HepG2 (cell line): Measurements from ENCODE around the gene USP20. TPM values are rescaled to one million over a fixed set of nuclear protein-coding genes. Genes with fewer than 3 reads are reported as not detected.

Experiments used
- ATAC-seq: fragments of 200-7000 bp; cut with Tn5 transposase; 3 replicates; pipeline ENCODE4 v1.9.1; 2020; ENCODE audit warnings: mild to moderate bottlenecking, moderate library complexity
- BruUV-seq: library from RNA; stranded (reverse); fragments of 400-500 nt; replicated peaks from 2 replicates; lab custom pipeline; 2021; lab: Mats Ljungman, UMichigan
- CTCF ChIA-PET: fragments of 300-600 bp; formaldehyde crosslinking; extraction: SDS; loops from one replicate; lab custom pipeline; 2021; ENCODE audit warnings: low total read pairs, inconsistent platforms, low intra/inter-chr PET ratio; lab: Yijun Ruan, JAX
- POLR2A ChIA-PET: fragments of 350-600 bp; sonication (Branson Sonifier 250); formaldehyde crosslinking; loops from one replicate; lab custom pipeline; 2020; ENCODE audit warnings: antibody characterized with exemption, inconsistent platforms; lab: Yijun Ruan, JAX
- DNase-seq: peaks from one replicate; pipeline ENCODE4 v3.0.0-alpha.2; 2015; ENCODE audit warnings: low spot score
- FAIRE-seq: peaks from 3 replicates; lab custom pipeline; 2011; peaks lifted over from hg19 to GRCh38; lab: Jason Lieb, UNC
- H2AFZ ChIP-seq: one replicate; pipeline ENCODE4 v1.6.1; 2011; ENCODE audit warnings: low read length, inconsistent platforms
- H3K27ac ChIP-seq: fragments of 300-600 bp; 3 replicates; pipeline ENCODE4 v1.8.0; 2011; ENCODE audit warnings: mixed run types, mild to moderate bottlenecking, mixed read lengths, low read length, inconsistent platforms; ENCODE audit not compliant: insufficient read depth; ENCODE audit errors: extremely low read length
- H3K27me3 ChIP-seq, 2 experiments: fragments of 200-600 bp in 1 of 2; 2 replicates in 1 of 2; 3 replicates in 1 of 2; pipeline versions ENCODE4 v1.6.0 to v1.8.0; 2011; ENCODE audit warnings: low read length in 2 of 2, mild to moderate bottlenecking in 2 of 2, moderate library complexity in 2 of 2, inconsistent platforms in 1 of 2; ENCODE audit not compliant: insufficient read depth in 2 of 2, control insufficient read depth in 1 of 2
- H3K36me3 ChIP-seq, 2 experiments: fragments of 200-600 bp in 1 of 2; replicated peaks in 1 of 2; 2 replicates in 1 of 2; 3 replicates in 1 of 2; pipeline versions ENCODE4 v1.5.1 to v1.8.0; 2011; ENCODE audit warnings: low read length in 2 of 2, inconsistent platforms in 1 of 2; ENCODE audit not compliant: insufficient read depth in 2 of 2, control insufficient read depth in 1 of 2
- H3K4me1 ChIP-seq: 2 replicates; pipeline ENCODE4 v1.5.1; 2012; ENCODE audit warnings: low read length, inconsistent platforms; ENCODE audit not compliant: insufficient read depth
- H3K4me2 ChIP-seq: 2 replicates; pipeline ENCODE4 v1.6.0; 2011; ENCODE audit warnings: low read depth, low read length, inconsistent platforms
- H3K4me3 ChIP-seq, 3 experiments: fragments of 200-600 bp in 1 of 3; sonication (generic), shearing (Covaris generic) in 1 of 3; replicated peaks in 1 of 3; 2 replicates each; pipeline ENCODE4 v1.5.1; 2011 to 2016; ENCODE audit warnings: low read length in 3 of 3, inconsistent platforms in 2 of 3, low read depth in 2 of 3, mild to moderate bottlenecking in 2 of 3, control low read depth in 1 of 3, mixed read lengths in 1 of 3; ENCODE audit not compliant: insufficient read depth in 1 of 3
- H3K79me2 ChIP-seq: one replicate; pipeline ENCODE4 v1.6.1; 2011; ENCODE audit warnings: low read length, inconsistent platforms; ENCODE audit not compliant: insufficient read depth
- H3K9ac ChIP-seq: 2 replicates; pipeline ENCODE4 v1.6.0; 2011; ENCODE audit warnings: mild to moderate bottlenecking, low read depth, low read length, inconsistent platforms; ENCODE audit not compliant: insufficient read depth
- H3K9me3 ChIP-seq: 2 replicates; pipeline ENCODE4 v1.5.1; 2012; ENCODE audit warnings: mild to moderate bottlenecking, low read length
- H4K20me1 ChIP-seq: 2 replicates; pipeline ENCODE4 v1.6.0; 2011; ENCODE audit warnings: inconsistent platforms, mild to moderate bottlenecking, low read length, moderate library complexity; ENCODE audit not compliant: insufficient read depth
- GTF3A ChIP-seq: sonication (generic); formaldehyde crosslinking; conservative IDR thresholded peaks from 2 replicates; pipeline ENCODE4 v1.4.0; 2020; ENCODE audit warnings: mild to moderate bottlenecking, missing genetic modification reagents
- SMAD1 ChIP-seq: sonication (generic); formaldehyde crosslinking; IDR thresholded peaks from 2 replicates; pipeline ENCODE4 v1.4.0; 2020; ENCODE audit warnings: missing genetic modification reagents, low read depth, mild to moderate bottlenecking, borderline replicate concordance
- ZBTB33 ChIP-seq: sonication (generic); formaldehyde crosslinking; IDR thresholded peaks from 2 replicates; pipeline ENCODE4 v1.4.0; 2020; ENCODE audit warnings: missing genetic modification reagents
- ZFP91 ChIP-seq: sonication (generic); formaldehyde crosslinking; IDR thresholded peaks from 2 replicates; pipeline ENCODE4 v1.9.0; 2022; ENCODE audit warnings: missing genetic modification reagents, mild to moderate bottlenecking, borderline replicate concordance
- ZNF260 ChIP-seq: sonication (generic); formaldehyde crosslinking; IDR thresholded peaks from 2 replicates; pipeline ENCODE4 v1.4.0; 2020; ENCODE audit warnings: missing genetic modification reagents, low read depth, mild to moderate bottlenecking, borderline replicate concordance
- ZNF672 ChIP-seq: sonication (generic); formaldehyde crosslinking; IDR thresholded peaks from 2 replicates; pipeline ENCODE4 v1.8.1; 2022; ENCODE audit warnings: missing genetic modification reagents
- ZNF781 ChIP-seq: sonication (generic); formaldehyde crosslinking; IDR thresholded peaks from 2 replicates; pipeline ENCODE4 v1.5.1; 2020; ENCODE audit warnings: borderline replicate concordance, mild to moderate bottlenecking, missing genetic modification reagents; ENCODE audit errors: not compliant biosample characterization
- WGBS: methylation state at CpG from one replicate; pipeline ENCODE4 v1.1.6; 2017; ENCODE audit warnings: low lambda C conversion rate; 5-methylcytosine and 5-hydroxymethylcytosine counted together
- in situ Hi-C: cut with HindIII; loops from 2 replicates; pipeline ENCODE4 v1.10.0; 2017; ENCODE audit warnings: low pct_unique_long_range_greater_than_20kb; ENCODE audit not compliant: extremely low pct_ligation_motif_present
- intact Hi-C: fragments of 100-400 bp; cut with micrococcal nuclease; formaldehyde crosslinking; loops from one replicate; pipeline ENCODE4 v1.10.0; 2022; ENCODE audit not compliant: unreplicated experiment
- polyA plus RNA-seq, 8 experiments: library from polyadenylated mRNA; depleted of rRNA in 3 of 8; stranded (reverse) in 7 of 8; unstranded in 1 of 8; fragments of >200 nt; fragmentation: Illumina TruSeq in 4 of 8; extraction: Trizol in 4 of 8; gene quantifications; 2 replicates each; pipeline versions ENCODE4 v1.2.1 to v1.2.3, GENCODE V29; 2011 to 2016; ENCODE audit warnings: low read depth in 4 of 8, missing spikeins in 1 of 8, mixed read lengths in 1 of 8; ENCODE audit not compliant: insufficient read depth in 1 of 8
- total RNA-seq, 5 experiments: library from RNA; depleted of rRNA; stranded (reverse); fragments of >200 nt; fragmentation: Illumina TruSeq; extraction: Trizol; gene quantifications; 2 replicates each; pipeline ENCODE4 v1.2.3, GENCODE V29; 2016; ENCODE audit warnings: low read depth in 1 of 5

Gene USP20
- total and polyA plus RNA-seq, 2 of the 13 experiments (the other 11 are each of a cell fraction or from before 2014, with no cell fraction given): 4.4 to 5.9 TPM

- ChIA-PET POLR2A (no interaction called here), CTCF (no interaction called here)
- WGBS: 98% methylated on average over 4 of the region's 4 CpGs
- Histone ChIP-seq H3K4me3 (no peak overlapping the region), H4K20me1 (no peaks in the 10 kb centered on the region), H3K9me3 (no peaks in the 10 kb centered on the region), H3K9ac (no peak overlapping the region), H3K79me2 (no peaks in the 10 kb centered on the region), H3K36me3 (peaks cover 2 to 3% of the 10 kb centered on the region in 2 experiments; a peak in 1 of 5 replicates), H2AFZ (no peak overlapping the region), H3K27me3 (no peaks in the 10 kb centered on the region), H3K4me2 (no peak overlapping the region), H3K27ac (no peak overlapping the region), H3K4me1 (no peaks in the 10 kb centered on the region)
- TF ChIP-seq GTF3A (CRISPR knock-in tag) (no peak), SMAD1 (CRISPR knock-in tag) (no peak), ZBTB33 (CRISPR knock-in tag) (no peak), ZFP91 (CRISPR knock-in tag) (no peak), ZNF260 (CRISPR knock-in tag) (no peak), ZNF781 (CRISPR knock-in tag) (no peak), ZNF672 (CRISPR knock-in tag) (no peak)
- no TSS peak for BruUV-seq
- FAIRE-seq (no peak), ATAC-seq (no peak), DNase-seq (no peak)
- intact Hi-C loops (no loop called here), in situ Hi-C loops (no loop called here)
These were observed 71.0 kb downstream of the USP20 start for GRCh38 chr9:129906298-129906697.
